ENCODE data around the gene NPC1.
"Not testable (repeated sequence)": the region's sequence is repeated elsewhere in the genome, so short reads cannot be mapped to it uniquely, and the experiment has no call there.

The NPC1 gene

DNA sequence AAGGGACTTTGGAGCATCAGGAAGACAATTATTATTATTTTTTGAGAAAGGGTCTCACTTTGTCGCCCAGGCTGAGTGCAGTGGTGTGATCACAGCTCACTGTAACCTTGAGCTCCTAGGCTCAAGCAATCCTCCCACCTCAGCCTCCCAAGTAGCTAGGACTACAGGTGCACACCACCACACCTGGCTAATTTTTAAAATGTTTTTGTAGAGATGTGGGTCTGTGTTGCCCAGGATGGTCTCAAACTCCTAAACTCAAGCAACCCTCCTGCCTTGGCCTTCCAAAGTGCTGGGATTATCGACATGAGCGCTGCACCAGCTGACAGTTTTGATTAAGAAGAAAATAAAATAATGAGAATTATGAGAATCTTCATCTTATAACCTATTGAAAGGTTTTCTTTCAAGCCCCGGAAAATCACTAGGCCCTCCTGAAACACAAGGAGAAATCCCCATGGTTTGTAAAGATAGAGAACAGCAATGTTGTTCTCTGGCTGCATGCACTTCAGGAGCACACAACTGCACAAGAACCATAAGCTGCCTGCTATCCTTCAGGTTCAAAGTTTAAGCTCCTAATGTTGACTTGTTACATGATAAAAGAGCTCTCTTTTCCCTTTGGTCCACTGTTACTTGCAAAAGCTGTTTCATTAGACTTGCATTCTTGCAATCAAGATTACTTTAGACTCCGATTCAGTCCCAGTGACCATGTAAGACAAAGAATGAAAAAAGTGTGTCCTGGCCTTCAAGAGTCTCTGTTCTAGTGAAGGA is 16.8 kb downstream of the NPC1 start:
- Histone ChIP-seq H3K9ac (ENCODE audit: low read length) (no peak overlapping the region), H3K4me1 (ENCODE audit: control insufficient read depth, insufficient read depth, low read length) (no peaks in the 10 kb centered on the region), H3K4me3 (ENCODE audit: low read length) (no peak overlapping the region), H3K27ac (ENCODE audit: low read depth, low read length) (no peak overlapping the region), H3K27me3 (ENCODE audit: control insufficient read depth, insufficient read depth, low read length) (no peaks in the 10 kb centered on the region), H3K36me3 (ENCODE audit: control insufficient read depth, insufficient read depth, low read length) (peaks cover 7% of the 10 kb centered on the region)

DNA sequence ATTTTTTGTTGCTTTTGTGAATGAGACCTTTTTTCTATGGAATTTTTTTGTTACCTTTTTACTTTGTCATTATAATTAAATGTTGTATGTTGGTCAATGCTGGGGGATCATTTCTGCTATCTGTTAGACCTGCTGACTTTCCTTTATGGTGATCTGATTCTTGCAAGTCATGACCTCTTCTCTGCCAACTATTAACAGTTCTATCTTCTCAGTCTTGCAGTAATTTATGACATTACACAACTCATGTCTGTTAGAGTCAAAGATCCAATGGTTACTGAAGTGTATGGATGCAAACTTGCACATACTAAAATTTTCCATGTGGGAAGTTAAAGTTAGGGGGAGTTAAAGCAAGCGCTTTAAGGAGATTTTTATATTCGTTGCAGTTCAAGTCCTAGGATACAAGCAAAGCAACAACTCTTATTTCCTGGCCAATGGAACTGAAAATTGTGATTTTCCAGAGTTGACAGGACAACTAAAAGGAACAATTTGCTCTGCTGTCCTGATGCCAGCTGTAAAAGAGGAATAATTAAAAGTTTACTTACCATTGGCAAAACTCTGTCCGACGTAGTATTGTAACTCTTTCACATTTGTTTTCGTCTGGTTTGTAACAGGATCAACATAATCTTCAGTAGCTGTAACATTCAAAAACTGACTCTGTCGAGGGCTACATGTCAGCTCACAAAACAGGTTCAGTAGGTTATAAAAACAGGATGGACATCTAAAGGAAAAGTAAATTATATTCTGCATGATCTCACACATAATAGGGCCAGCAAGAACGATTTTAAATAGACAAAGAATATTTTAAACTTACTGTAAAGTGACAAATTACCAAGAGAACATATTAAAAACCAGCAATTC is 17.8 kb downstream of the NPC1 start:
- Histone ChIP-seq H3K9ac (ENCODE audit: low read length) (no peak overlapping the region), H3K27me3 (ENCODE audit: control insufficient read depth, insufficient read depth, low read length) (no peaks in the 10 kb centered on the region), H3K27ac (ENCODE audit: low read depth, low read length) (no peak overlapping the region), H3K4me3 (ENCODE audit: low read length) (no peak overlapping the region), H3K36me3 (ENCODE audit: control insufficient read depth, insufficient read depth, low read length) (peaks cover 8% of the 10 kb centered on the region), H3K4me1 (ENCODE audit: control insufficient read depth, insufficient read depth, low read length) (no peaks in the 10 kb centered on the region)

DNA sequence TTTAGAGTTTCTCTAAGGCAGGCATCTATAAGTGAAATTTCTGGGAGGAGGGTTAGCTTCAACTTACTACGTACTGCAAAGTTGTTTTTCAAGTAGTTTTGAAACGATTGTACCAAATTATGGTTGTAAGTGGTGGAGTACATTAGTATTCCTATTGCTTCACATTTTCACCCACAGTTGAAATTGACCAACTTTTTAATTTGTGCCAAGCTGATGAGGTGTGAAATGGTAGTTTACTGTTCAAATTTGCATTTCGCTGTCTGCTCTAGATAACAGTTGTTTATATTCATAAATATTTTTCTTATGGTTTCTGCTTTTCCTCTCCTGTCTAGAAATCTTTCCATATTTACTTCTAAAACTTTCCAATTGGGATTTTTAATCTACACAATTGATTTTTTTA is 18.6 kb downstream of the NPC1 start:
- H3K4me1 ChIP-seq (ENCODE audit: control insufficient read depth, insufficient read depth, low read length), result no peaks in the 10 kb centered on the region
- H3K27me3 ChIP-seq (ENCODE audit: control insufficient read depth, insufficient read depth, low read length), result no peaks in the 10 kb centered on the region
- H3K9ac ChIP-seq (ENCODE audit: low read length), result no peak overlapping the region
- no peak overlapping the region for H3K27ac ChIP-seq (ENCODE audit: low read depth, low read length)
- no peak overlapping the region for H3K4me3 ChIP-seq (ENCODE audit: low read length)
- H3K36me3 ChIP-seq (ENCODE audit: control insufficient read depth, insufficient read depth, low read length), result peaks cover 9% of the 10 kb centered on the region

DNA sequence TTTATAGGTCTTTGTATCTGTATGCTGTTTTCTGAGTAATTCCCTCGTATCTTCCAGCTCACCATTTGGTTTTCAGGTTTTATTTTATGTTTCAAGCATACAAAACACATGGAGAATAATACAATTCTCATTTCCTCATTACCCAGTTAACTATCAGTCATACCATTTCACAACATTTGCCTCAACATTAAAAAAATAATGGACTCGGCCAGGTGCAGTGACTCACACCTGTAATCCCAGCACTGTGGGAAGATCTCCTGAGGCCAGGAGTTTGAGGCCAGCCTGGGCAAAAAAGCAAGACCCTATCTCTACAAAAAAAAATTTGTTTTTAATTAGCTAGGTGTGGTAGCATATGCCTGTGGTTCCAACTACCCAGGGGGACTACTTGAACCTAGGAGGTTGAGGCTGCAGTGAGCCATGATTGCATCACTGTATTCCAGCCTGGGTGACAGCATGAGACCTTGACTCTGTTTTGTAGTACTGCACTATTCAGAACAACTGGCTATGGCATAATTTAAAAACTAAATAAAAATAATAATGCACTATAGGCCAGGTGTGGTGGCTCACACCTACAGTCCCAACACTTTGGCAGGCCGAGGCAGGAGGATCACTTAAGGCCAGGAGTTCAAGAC is 20.3 kb downstream of the NPC1 start:
- Histone ChIP-seq H3K27ac (ENCODE audit: low read depth, low read length) (no peak overlapping the region), H3K4me3 (ENCODE audit: low read length) (no peak overlapping the region), H3K36me3 (ENCODE audit: control insufficient read depth, insufficient read depth, low read length) (peaks cover 12% of the 10 kb centered on the region), H3K27me3 (ENCODE audit: control insufficient read depth, insufficient read depth, low read length) (no peaks in the 10 kb centered on the region), H3K9ac (ENCODE audit: low read length) (no peak overlapping the region), H3K4me1 (ENCODE audit: control insufficient read depth, insufficient read depth, low read length) (no peaks in the 10 kb centered on the region)

DNA sequence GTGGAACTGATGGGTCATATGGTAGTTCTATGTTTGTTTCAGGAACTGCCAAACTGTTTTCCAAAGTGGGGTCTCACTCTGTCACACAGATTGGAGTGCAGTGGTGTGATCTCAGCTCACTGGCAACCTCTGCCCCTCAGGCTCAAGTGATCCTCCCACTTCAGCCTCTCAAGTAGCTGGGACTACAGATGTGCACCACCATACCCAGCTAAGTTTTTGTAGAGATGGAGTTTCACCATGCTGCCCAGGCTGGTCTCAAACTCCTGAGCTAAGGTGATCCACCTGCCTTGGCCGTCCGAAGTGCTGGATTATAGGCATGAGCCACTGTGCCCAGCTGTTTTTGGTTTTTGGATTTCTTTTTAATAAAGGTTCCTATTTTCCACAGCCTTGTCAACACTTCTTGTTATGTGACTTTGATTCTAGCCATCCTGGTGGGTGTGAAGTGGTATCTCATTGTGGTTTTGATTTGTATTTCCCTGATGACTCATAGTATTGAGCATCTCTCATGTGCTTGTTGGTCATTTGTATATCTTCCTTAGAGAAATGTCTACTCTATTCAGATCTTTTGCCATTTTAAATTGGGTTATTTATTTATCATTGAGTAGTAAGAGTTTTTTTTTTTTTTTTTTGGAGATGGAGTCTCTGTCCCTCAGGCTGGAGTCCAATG is 22.8 kb downstream of the NPC1 start:
- no peaks in the 10 kb centered on the region for H3K27me3 ChIP-seq (ENCODE audit: control insufficient read depth, insufficient read depth, low read length)
- no peak overlapping the region for H3K27ac ChIP-seq (ENCODE audit: low read depth, low read length)
- peaks cover 23% of the 10 kb centered on the region for H3K36me3 ChIP-seq (ENCODE audit: control insufficient read depth, insufficient read depth, low read length)
- H3K4me3 ChIP-seq (ENCODE audit: low read length), result no peak overlapping the region
- no peak overlapping the region for H3K9ac ChIP-seq (ENCODE audit: low read length)
- H3K4me1 ChIP-seq (ENCODE audit: control insufficient read depth, insufficient read depth, low read length), result no peaks in the 10 kb centered on the region

DNA sequence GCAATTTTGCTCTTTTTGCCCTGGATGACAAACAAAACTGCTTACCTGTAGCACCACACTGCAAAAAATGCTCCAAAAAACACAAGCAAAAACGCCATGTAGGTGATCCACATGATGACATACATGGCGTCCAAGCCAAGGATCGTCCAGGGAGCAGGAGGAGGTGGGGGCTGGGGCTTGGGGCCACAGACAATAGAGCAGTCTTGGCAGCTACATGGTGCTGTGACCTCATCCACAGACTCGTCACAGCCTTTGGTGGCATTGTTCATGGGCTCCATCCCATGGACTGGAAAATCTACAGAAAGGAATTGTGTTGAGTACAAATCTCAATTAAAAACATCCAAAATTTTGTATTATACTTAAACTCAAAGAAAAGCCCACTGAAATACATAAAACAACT is 26.1 kb downstream of the NPC1 start:
- Histone ChIP-seq H3K36me3 (ENCODE audit: control insufficient read depth, insufficient read depth, low read length) (peaks cover 29% of the 10 kb centered on the region), H3K4me3 (ENCODE audit: low read length) (no peak overlapping the region), H3K27ac (ENCODE audit: low read depth, low read length) (no peak overlapping the region), H3K27me3 (ENCODE audit: control insufficient read depth, insufficient read depth, low read length) (no peaks in the 10 kb centered on the region), H3K9ac (ENCODE audit: low read length) (no peak overlapping the region), H3K4me1 (ENCODE audit: control insufficient read depth, insufficient read depth, low read length) (no peaks in the 10 kb centered on the region)

DNA sequence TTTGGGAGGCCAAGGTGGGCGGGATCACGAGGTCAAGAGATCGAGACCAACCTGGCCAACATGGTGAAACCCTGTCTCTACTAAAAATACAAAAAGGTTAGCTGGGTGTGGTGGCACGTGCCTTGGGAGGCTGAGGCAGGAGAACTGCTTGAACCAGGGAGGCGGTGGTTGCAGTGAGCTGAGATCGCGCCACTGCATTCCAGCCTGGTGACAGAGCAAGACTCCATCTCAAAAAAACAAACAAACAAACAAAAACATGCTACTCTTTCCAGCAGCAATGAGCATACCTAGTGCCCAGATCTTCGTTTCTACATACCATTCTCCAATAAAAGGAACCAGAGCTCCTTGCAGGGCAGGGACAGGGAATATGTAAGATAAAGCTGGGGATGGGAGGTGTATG is 28.8 kb downstream of the NPC1 start:
- H3K27me3 ChIP-seq (ENCODE audit: control insufficient read depth, insufficient read depth, low read length); H3K27ac ChIP-seq (ENCODE audit: low read depth, low read length); H3K4me1 ChIP-seq (ENCODE audit: control insufficient read depth, insufficient read depth, low read length); H3K4me3 ChIP-seq (ENCODE audit: low read length); H3K9ac ChIP-seq (ENCODE audit: low read length): not testable (repeated sequence)
- peaks cover 34% of the 10 kb centered on the region for H3K36me3 ChIP-seq (ENCODE audit: control insufficient read depth, insufficient read depth, low read length)

DNA sequence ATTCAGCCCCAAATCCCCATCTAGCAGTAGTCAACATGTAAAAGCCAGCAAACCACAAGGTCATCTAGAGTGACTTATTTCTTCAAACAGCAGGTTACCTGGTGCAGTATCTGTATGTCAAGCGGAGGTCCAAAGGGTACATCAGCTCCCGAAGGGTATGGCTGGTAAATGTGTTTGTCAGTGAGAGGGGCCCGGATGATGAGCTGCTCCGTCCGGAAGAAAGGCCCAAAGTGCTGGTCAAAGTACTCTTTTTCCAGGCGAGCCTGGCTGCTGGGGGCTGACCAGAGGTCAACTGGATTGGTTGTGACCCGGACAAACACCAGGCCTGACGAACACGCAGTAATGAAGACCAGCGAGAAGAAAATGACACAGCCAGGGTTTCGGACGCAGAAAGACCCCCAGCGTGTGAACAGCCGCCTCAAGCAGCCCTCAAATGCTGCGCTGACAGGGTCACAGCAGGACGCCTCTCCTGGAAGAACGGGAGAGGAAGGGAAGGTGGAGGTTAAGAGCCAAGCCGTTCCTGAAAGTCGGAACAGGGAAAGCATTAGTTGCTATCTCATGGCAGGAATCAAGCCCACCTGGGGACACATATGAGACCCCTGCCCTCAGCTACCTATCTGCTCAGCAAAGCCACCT is 30.0 kb downstream of the NPC1 start:
- Histone ChIP-seq H3K4me3 (ENCODE audit: low read length) (no peak overlapping the region), H3K27me3 (ENCODE audit: control insufficient read depth, insufficient read depth, low read length) (no peaks in the 10 kb centered on the region), H3K4me1 (ENCODE audit: control insufficient read depth, insufficient read depth, low read length) (no peaks in the 10 kb centered on the region), H3K36me3 (ENCODE audit: control insufficient read depth, insufficient read depth, low read length) (peaks cover 32% of the 10 kb centered on the region), H3K9ac (ENCODE audit: low read length) (no peak overlapping the region), H3K27ac (ENCODE audit: low read depth, low read length) (no peak overlapping the region)

DNA sequence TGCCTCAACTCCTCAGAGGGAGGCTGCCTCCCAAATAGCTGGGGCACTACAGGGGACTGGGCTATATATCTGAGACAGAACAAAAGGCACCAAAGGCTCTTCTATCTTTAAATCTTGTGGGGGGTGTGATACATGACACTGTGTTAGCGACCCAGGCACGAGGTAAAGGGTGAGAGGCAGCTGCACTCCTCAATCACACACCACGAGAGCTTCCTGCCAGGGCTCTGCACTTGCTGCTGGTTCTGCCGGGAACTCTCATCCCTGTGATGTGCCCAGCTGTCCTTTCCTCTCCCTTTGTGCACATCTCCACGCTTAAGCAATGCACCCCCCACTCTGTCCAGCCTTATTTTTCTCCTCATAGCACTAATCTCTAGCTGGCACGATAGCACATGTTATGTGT is 32.4 kb downstream of the NPC1 start:
- H3K9ac ChIP-seq (ENCODE audit: low read length), result no peak overlapping the region
- peaks cover 24% of the 10 kb centered on the region for H3K36me3 ChIP-seq (ENCODE audit: control insufficient read depth, insufficient read depth, low read length)
- H3K27ac ChIP-seq (ENCODE audit: low read depth, low read length), result no peak overlapping the region

DNA sequence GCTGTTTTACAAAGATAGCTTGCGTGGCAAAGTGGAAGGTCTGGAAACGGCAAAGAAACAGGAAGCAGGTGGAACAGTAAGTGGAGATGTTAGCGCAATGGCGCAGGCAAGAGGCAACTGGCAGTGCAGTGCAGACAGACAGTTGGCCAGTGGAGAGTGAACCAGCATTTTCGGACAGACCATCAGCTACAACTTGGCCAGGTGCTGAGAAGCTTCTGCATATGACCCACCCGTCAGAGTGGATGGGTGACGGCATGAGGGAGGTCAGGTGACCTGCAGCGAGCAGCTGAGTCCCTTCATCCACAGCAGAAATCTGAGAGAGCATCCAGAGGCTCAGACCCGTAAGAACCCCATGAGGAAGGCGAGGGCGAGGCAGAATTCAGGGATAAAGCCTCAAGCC is 33.8 kb downstream of the NPC1 start:
- Histone ChIP-seq H3K36me3 (ENCODE audit: control insufficient read depth, insufficient read depth, low read length) (peaks cover 20% of the 10 kb centered on the region), H3K9ac (ENCODE audit: low read length) (no peak overlapping the region), H3K27ac (ENCODE audit: low read depth, low read length) (no peak overlapping the region), H3K4me3 (ENCODE audit: low read length) (no peak overlapping the region), H3K27me3 (ENCODE audit: control insufficient read depth, insufficient read depth, low read length) (no peaks in the 10 kb centered on the region), H3K4me1 (ENCODE audit: control insufficient read depth, insufficient read depth, low read length) (no peaks in the 10 kb centered on the region)

More for the DNA sequence above, 32.4 kb downstream of the NPC1 start:
- Histone ChIP-seq H3K4me3 (ENCODE audit: low read length) (no peak overlapping the region), H3K27me3 (ENCODE audit: control insufficient read depth, insufficient read depth, low read length) (no peaks in the 10 kb centered on the region), H3K4me1 (ENCODE audit: control insufficient read depth, insufficient read depth, low read length) (no peaks in the 10 kb centered on the region)

DNA sequence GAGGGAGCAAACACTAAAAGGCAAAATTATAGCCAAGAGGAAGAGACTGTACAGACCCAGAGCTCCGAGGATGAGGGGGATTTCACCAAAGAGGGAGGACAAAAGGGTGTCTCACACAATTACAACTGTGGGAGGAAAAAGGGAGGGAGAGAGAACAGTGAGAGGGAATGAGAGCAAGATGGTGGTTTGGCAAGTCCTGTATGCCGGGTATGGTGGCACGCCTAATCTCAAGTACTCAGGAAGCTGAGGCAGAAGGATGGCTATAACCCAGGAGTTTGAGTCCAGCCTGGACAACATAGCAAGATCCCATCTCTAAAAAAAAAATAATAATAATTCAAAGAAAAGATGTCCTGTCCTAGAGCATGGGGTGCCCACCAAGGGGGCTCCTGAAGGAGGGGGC is 34.3 kb downstream of the NPC1 start:
- H3K36me3 ChIP-seq (ENCODE audit: control insufficient read depth, insufficient read depth, low read length), result peaks cover 20% of the 10 kb centered on the region

DNA sequence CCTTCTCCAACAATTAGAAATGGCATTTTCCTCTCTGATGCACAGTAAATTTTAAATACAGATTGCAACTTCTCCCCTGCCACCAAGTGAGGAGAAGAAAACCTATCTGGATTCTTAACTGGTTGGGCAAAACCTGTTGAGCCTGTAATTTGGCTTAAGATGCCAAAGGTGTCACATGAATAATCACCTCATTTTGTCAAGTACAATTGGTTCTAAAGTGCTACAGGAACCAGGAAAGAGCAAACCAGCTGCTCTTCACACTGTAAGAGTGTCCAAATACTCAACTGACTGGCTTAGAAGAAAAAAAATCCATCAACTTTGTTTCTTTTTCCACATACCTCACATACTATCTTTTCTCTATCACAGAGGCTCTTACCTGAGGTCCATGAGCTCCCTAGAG is 35.4 kb downstream of the NPC1 start:
- H3K9ac ChIP-seq (ENCODE audit: low read length), result no peak overlapping the region
- H3K27ac ChIP-seq (ENCODE audit: low read depth, low read length), result no peak overlapping the region
- H3K4me1 ChIP-seq (ENCODE audit: control insufficient read depth, insufficient read depth, low read length), result no peaks in the 10 kb centered on the region
- peaks cover 14% of the 10 kb centered on the region for H3K36me3 ChIP-seq (ENCODE audit: control insufficient read depth, insufficient read depth, low read length)
- no peak overlapping the region for H3K4me3 ChIP-seq (ENCODE audit: low read length)
- H3K27me3 ChIP-seq (ENCODE audit: control insufficient read depth, insufficient read depth, low read length), result no peaks in the 10 kb centered on the region

More for the DNA sequence above, 34.3 kb downstream of the NPC1 start:
- Histone ChIP-seq H3K4me1 (ENCODE audit: control insufficient read depth, insufficient read depth, low read length) (no peaks in the 10 kb centered on the region), H3K27ac (ENCODE audit: low read depth, low read length) (no peak overlapping the region), H3K4me3 (ENCODE audit: low read length) (no peak overlapping the region), H3K9ac (ENCODE audit: low read length) (no peak overlapping the region), H3K27me3 (ENCODE audit: control insufficient read depth, insufficient read depth, low read length) (no peaks in the 10 kb centered on the region)
